ENCODE results near the gene IFITM5.
A peak's percentile ranks its signal among the peaks of the same experiment; 100 is the strongest.
"Not testable (repeated sequence)": the region's sequence is repeated elsewhere in the genome, so short reads cannot be mapped to it uniquely, and the experiment has no call there.

Gene IFITM5

GRCh38 chr11:284105-285020 lies 15.0 kb downstream of the IFITM5 start:
- DNase-seq (ENCODE audit: low read depth): no peak

GRCh38 chr11:283405-284104 lies 15.8 kb downstream of the IFITM5 start:
- no peak for DNase-seq (ENCODE audit: low read depth)

GRCh38 chr11:282630-283360 lies 16.5 kb downstream of the IFITM5 start:
- no peak for DNase-seq (ENCODE audit: low read depth)

- DNase-seq (ENCODE audit: low read depth): no peak
These were observed 17.2 kb downstream of the IFITM5 start for GRCh38 chr11:282171-282570.

- no peak for DNase-seq (ENCODE audit: low read depth)
These were observed 17.7 kb downstream of the IFITM5 start for GRCh38 chr11:281486-282161.

- DNase-seq (ENCODE audit: low read depth): no peak
These were observed 18.4 kb downstream of the IFITM5 start for GRCh38 chr11:280706-281485.

GRCh38 chr11:279966-280705 lies 19.2 kb downstream of the IFITM5 start:
- DNase-seq (ENCODE audit: low read depth): peak; percentile 41

GRCh38 chr11:279040-279965 lies 20.0 kb downstream of the IFITM5 start:
- DNase-seq (ENCODE audit: low read depth): no peak

- DNase-seq (ENCODE audit: low read depth): no peak
These were observed 21.1 kb downstream of the IFITM5 start, which contains the start of gene NLRP6 for GRCh38 chr11:278001-278951. TSS of gene NLRP6 (plus strand) at chr11:278407. CDS start at chr11:278570, 163 bp downstream.

- no peak for DNase-seq (ENCODE audit: low read depth)
These were observed 23.1 kb downstream of the IFITM5 start for GRCh38 chr11:276219-276618.

GRCh38 chr11:272931-273198 lies 26.5 kb downstream of the IFITM5 start:
- DNase-seq (ENCODE audit: low read depth): no peak

GRCh38 chr11:272195-272930 lies 27.0 kb downstream of the IFITM5 start:
- no peak for DNase-seq (ENCODE audit: low read depth)

- no peak for DNase-seq (ENCODE audit: low read depth)
These were observed 28.0 kb downstream of the IFITM5 start for GRCh38 chr11:271319-271715.

- DNase-seq (ENCODE audit: low read depth): no peak
These were observed 28.6 kb downstream of the IFITM5 start for GRCh38 chr11:270451-271318.

- DNase-seq (ENCODE audit: low read depth): no peak
These were observed 30.0 kb downstream of the IFITM5 start for GRCh38 chr11:269146-269890.

- not testable (repeated sequence) for DNase-seq (ENCODE audit: low read depth)
These were observed 30.6 kb downstream of the IFITM5 start for GRCh38 chr11:268716-269145.
